PFSK-1 (cell line): Measurements from ENCODE around the gene NDOR1.

Experiments
- POLR2AphosphoS5 ChIP-seq: IDR thresholded peaks from 2 replicates; pipeline ENCODE4 v1.6.1; 2012; ENCODE audit warnings: low read depth, mild to moderate bottlenecking, control low read depth, low read length, moderate library complexity
- TF ChIP-seq, protein P1 (sequence below), 2 experiments: IDR thresholded peaks; 2 replicates each; pipeline versions ENCODE4 v1.6.1 to v1.8.0; 2011 to 2012; ENCODE audit warnings: low read depth in 2 of 2, low read length in 2 of 2, control low read depth in 1 of 2, inconsistent platforms in 1 of 2, mild to moderate bottlenecking in 1 of 2, moderate library complexity in 1 of 2; ENCODE audit not compliant: insufficient read depth in 1 of 2

DNA sequence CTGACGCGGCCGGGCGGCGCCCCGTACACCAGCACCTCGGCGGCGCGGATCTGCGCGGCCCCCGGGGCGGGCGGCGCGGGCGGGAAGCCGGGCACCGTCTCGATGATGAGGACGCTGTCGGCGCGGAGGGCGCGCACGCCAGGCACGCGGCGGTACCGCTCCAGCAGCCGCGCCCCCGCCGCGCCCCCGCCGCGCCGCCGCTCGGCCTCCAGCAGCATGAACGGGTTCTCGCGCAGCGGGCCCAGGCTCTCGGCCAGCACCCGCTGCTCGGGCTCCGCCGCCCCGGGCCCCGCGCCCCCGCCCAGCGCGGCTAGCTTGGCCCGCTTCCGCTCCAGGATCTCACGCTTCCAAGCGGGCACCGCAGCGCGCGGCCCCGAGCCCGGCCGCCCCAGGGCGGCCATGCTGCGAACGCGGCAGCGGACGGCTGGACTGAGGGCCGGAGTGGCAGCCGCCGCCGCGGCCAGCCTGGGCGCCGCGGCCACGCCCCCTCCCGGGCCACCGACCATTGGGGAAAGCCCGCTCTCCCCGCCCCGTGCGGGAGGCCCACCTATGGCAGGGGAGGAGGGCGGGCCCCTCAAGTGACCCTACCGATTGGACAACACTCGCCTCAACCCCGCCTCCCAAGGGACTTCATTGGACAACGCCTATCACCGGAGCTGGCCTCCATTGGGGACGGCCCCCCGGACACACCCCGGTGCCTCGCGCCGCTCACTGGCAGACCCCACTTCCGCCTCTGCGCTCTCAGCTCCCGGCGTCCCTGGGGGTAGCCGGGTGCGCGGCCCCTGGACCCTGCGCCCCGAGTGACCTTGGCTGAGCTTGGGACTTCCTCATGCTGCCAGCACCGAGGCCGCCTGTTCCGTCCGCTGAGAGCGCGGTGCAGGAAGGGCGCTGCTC, 4.9 kb upstream of the NDOR1 start, which contains the start of gene TPRN:
- TF ChIP-seq POLR2AphosphoS5, result peak; percentile 86
- TF ChIP-seq, protein P1, sequence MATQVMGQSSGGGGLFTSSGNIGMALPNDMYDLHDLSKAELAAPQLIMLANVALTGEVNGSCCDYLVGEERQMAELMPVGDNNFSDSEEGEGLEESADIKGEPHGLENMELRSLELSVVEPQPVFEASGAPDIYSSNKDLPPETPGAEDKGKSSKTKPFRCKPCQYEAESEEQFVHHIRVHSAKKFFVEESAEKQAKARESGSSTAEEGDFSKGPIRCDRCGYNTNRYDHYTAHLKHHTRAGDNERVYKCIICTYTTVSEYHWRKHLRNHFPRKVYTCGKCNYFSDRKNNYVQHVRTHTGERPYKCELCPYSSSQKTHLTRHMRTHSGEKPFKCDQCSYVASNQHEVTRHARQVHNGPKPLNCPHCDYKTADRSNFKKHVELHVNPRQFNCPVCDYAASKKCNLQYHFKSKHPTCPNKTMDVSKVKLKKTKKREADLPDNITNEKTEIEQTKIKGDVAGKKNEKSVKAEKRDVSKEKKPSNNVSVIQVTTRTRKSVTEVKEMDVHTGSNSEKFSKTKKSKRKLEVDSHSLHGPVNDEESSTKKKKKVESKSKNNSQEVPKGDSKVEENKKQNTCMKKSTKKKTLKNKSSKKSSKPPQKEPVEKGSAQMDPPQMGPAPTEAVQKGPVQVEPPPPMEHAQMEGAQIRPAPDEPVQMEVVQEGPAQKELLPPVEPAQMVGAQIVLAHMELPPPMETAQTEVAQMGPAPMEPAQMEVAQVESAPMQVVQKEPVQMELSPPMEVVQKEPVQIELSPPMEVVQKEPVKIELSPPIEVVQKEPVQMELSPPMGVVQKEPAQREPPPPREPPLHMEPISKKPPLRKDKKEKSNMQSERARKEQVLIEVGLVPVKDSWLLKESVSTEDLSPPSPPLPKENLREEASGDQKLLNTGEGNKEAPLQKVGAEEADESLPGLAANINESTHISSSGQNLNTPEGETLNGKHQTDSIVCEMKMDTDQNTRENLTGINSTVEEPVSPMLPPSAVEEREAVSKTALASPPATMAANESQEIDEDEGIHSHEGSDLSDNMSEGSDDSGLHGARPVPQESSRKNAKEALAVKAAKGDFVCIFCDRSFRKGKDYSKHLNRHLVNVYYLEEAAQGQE (IDR thresholded peaks at IDR 0.05; ENCODE audit: insufficient read depth in 1 of 2, low read depth in 2 of 2, low read length in 2 of 2), result 0 out of 4 replicates have a peak, but pooled peaks have one; percentile 14 to 63
